GM19452 (cell line): ENCODE data around the gene SLC25A10.

Experiments
- ATAC-seq: cut with Tn5 transposase; IDR thresholded peaks from one replicate; pipeline ENCODE4 v1.9.1; 2021; ENCODE audit not compliant: unreplicated experiment

The SLC25A10 gene

GRCh38 chr17:81705518-81706231, 6.4 kb upstream of the SLC25A10 start:
- ATAC-seq, result no peak

- no peak for ATAC-seq
These were observed 5.9 kb upstream of the SLC25A10 start for GRCh38 chr17:81706232-81706611.

- no peak for ATAC-seq
These were observed 5.1 kb upstream of the SLC25A10 start for GRCh38 chr17:81706757-81707624.

- no peak for ATAC-seq
These were observed 4.1 kb upstream of the SLC25A10 start for GRCh38 chr17:81707725-81708646.

GRCh38 chr17:81708739-81709185, 3.3 kb upstream of the SLC25A10 start:
- ATAC-seq, result no peak

- no peak for ATAC-seq
These were observed 1.4 kb upstream of the SLC25A10 start for GRCh38 chr17:81710514-81711308.

GRCh38 chr17:81712468-81713003, 452 bp downstream of the SLC25A10 start:
- peak; percentile 19 for ATAC-seq

- ATAC-seq, result no peak
These were observed 996 bp downstream of the SLC25A10 start for GRCh38 chr17:81713004-81713555.

- ATAC-seq, result no peak
These were observed 1.7 kb downstream of the SLC25A10 start for GRCh38 chr17:81713556-81714411.

GRCh38 chr17:81714412-81715106, 2.5 kb downstream of the SLC25A10 start:
- ATAC-seq, result no peak

- no peak for ATAC-seq
These were observed 3.2 kb downstream of the SLC25A10 start for GRCh38 chr17:81715107-81715871.

GRCh38 chr17:81715872-81716673, 4.0 kb downstream of the SLC25A10 start:
- no peak for ATAC-seq

- ATAC-seq, result no peak
These were observed 4.6 kb downstream of the SLC25A10 start for GRCh38 chr17:81716674-81716996.

GRCh38 chr17:81717049-81717765, 5.1 kb downstream of the SLC25A10 start:
- ATAC-seq, result no peak

- no peak for ATAC-seq
These were observed 5.6 kb downstream of the SLC25A10 start for GRCh38 chr17:81717766-81718089.
